DOHH2 (cell line): Measurements from ENCODE around the gene TMEM52B.
A peak's percentile ranks its signal among the peaks of the same experiment; 100 is the strongest.

Experiments
- H3F3A ChIP-seq: fragments of 200-600 bp; sonication (generic), shearing (Covaris generic); 2 replicates; pipeline ENCODE4 v1.6.0; 2016; ENCODE audit warnings: antibody characterized with exemption, mild to moderate bottlenecking; ENCODE audit not compliant: control insufficient read depth, insufficient read depth
- H3K27ac ChIP-seq: fragments of 200-600 bp; sonication (generic); 2 replicates; pipeline ENCODE4 v1.5.1; 2014; ENCODE audit warnings: low read depth, mild to moderate bottlenecking, low read length, moderate library complexity
- H3K27me3 ChIP-seq: fragments of 200-600 bp; sonication (generic); 2 replicates; pipeline ENCODE4 v1.6.1; 2014; ENCODE audit warnings: mild to moderate bottlenecking, low read length, mixed read lengths; ENCODE audit not compliant: control insufficient read depth
- H3K36me3 ChIP-seq: fragments of 200-600 bp; sonication (generic); 2 replicates; pipeline ENCODE4 v1.6.1; 2014; ENCODE audit warnings: mild to moderate bottlenecking, low read length, moderate library complexity, mixed read lengths; ENCODE audit not compliant: control insufficient read depth
- H3K4me1 ChIP-seq: fragments of 200-600 bp; sonication (generic); 2 replicates; pipeline ENCODE4 v1.6.1; 2014; ENCODE audit warnings: mild to moderate bottlenecking, low read length, mixed read lengths; ENCODE audit not compliant: control insufficient read depth
- H3K4me2 ChIP-seq: fragments of 200-600 bp; sonication (generic); 2 replicates; pipeline ENCODE4 v1.6.0; 2014; ENCODE audit warnings: mild to moderate bottlenecking, low read length, moderate library complexity
- H3K4me3 ChIP-seq: fragments of 200-600 bp; sonication (generic); 2 replicates; pipeline ENCODE4 v1.5.1; 2014; ENCODE audit warnings: mild to moderate bottlenecking, low read length, mixed read lengths
- H3K79me2 ChIP-seq: fragments of 200-600 bp; sonication (generic); 2 replicates; pipeline ENCODE4 v1.6.1; 2014; ENCODE audit warnings: mild to moderate bottlenecking, low read length, mixed read lengths; ENCODE audit not compliant: control insufficient read depth
- H3K9me2 ChIP-seq: fragments of 200-600 bp; sonication (generic); replicated peaks from 2 replicates; pipeline ENCODE4 v1.6.1; 2014; ENCODE audit warnings: mild to moderate bottlenecking, low read length, mixed read lengths; ENCODE audit not compliant: control insufficient read depth
- H3K9me3 ChIP-seq: fragments of 200-600 bp; sonication (generic); 2 replicates; pipeline ENCODE4 v1.6.1; 2014; ENCODE audit warnings: antibody characterized with exemption, low read length, mixed read lengths; ENCODE audit not compliant: control insufficient read depth, insufficient read depth
- H4K20me1 ChIP-seq: fragments of 200-600 bp; sonication (generic); 2 replicates; pipeline ENCODE4 v1.6.0; 2014; ENCODE audit warnings: low read depth, mild to moderate bottlenecking, antibody characterized with exemption, low read length, moderate library complexity; ENCODE audit not compliant: control insufficient read depth, insufficient read depth
- CTCF ChIP-seq: fragments of 200-600 bp; sonication (generic); IDR thresholded peaks from one replicate; pipeline ENCODE4 v1.5.1; 2014; ENCODE audit warnings: antibody characterized with exemption, mild to moderate bottlenecking, low read depth, low read length; ENCODE audit not compliant: poor library complexity, severe bottlenecking
- EZH2phosphoT487 ChIP-seq: fragments of 200-600 bp; sonication (generic); IDR thresholded peaks from 2 replicates; pipeline ENCODE4 v1.6.1; 2017; ENCODE audit warnings: borderline replicate concordance, mild to moderate bottlenecking, antibody characterized with exemption, low read length, moderate library complexity, mixed read lengths

TMEM52B gene

GRCh38 chr12:10226731-10227130, 47.9 kb downstream of the TMEM52B start:
- Histone ChIP-seq H3K79me2 (no peaks in the 10 kb centered on the region), H3K27me3 (no peaks in the 10 kb centered on the region), H3K4me3 (peak overlapping the region; percentile 54; the same call in 1 of the 2 replicates), H3K4me2 (peak overlapping the region; percentile 68), H3K36me3 (peaks cover 5% of the 10 kb centered on the region), H3K9me2 (no peaks in the 10 kb centered on the region), H3F3A (0 out of 2 replicates have a peak, but pooled peaks cover 2% of the 10 kb centered on the region), H3K4me1 (peaks cover 27% of the 10 kb centered on the region), H3K27ac (peak overlapping the region; percentile 85), H3K9me3 (0 out of 2 replicates have a peak, but pooled peaks cover 2% of the 10 kb centered on the region), H4K20me1 (no peaks in the 10 kb centered on the region)
- TF ChIP-seq EZH2phosphoT487, result no peak
- no peak for TF ChIP-seq CTCF

GRCh38 chr12:10227648-10228047, 48.8 kb downstream of the TMEM52B start:
- Histone ChIP-seq H3K9me2 (no peaks in the 10 kb centered on the region), H3K4me3 (peak overlapping the region; percentile 54), H3K27me3 (no peaks in the 10 kb centered on the region), H3K4me1 (peaks cover 27% of the 10 kb centered on the region), H3K4me2 (peak overlapping the region; percentile 68), H3K79me2 (no peaks in the 10 kb centered on the region), H3K36me3 (peaks cover 5% of the 10 kb centered on the region), H3K27ac (peak overlapping the region; percentile 85), H3K9me3 (peaks cover 7% of the 10 kb centered on the region; the same call in 1 of the 2 replicates), H4K20me1 (no peaks in the 10 kb centered on the region), H3F3A (0 out of 2 replicates have a peak, but pooled peaks cover 2% of the 10 kb centered on the region)
- no peak for TF ChIP-seq EZH2phosphoT487
- no peak for TF ChIP-seq CTCF

- no peak overlapping the region for H3K4me3 ChIP-seq
- no peaks in the 10 kb centered on the region; the same call in 1 of the 2 replicates for H3K36me3 ChIP-seq
- H3K79me2 ChIP-seq, result no peaks in the 10 kb centered on the region
- no peaks in the 10 kb centered on the region for H4K20me1 ChIP-seq
- H3K27ac ChIP-seq, result no peak overlapping the region
- H3K4me1 ChIP-seq, result peaks cover 10% of the 10 kb centered on the region
- no peak overlapping the region for H3K4me2 ChIP-seq
- no peaks in the 10 kb centered on the region for H3K27me3 ChIP-seq
- TF ChIP-seq EZH2phosphoT487 (no peak), CTCF (no peak)
- H3F3A ChIP-seq, result no peaks in the 10 kb centered on the region
- H3K9me3 ChIP-seq, result peaks cover 41% of the 10 kb centered on the region
- H3K9me2 ChIP-seq, result no peaks in the 10 kb centered on the region
These were observed 55.7 kb downstream of the TMEM52B start for GRCh38 chr12:10234562-10234961.
